ENCODE data around the gene ERC2. TPM values are rescaled to one million over a fixed set of nuclear protein-coding genes. Genes with fewer than 3 reads are reported as not detected.

ERC2 gene
- total RNA-seq, 1 donor from 2014 or later = 7.4 TPM

- peak overlapping the region; percentile 87 for H3K4me3 Mint-ChIP-seq (ENCODE audit: unreplicated experiment)
- H3K9me3 Mint-ChIP-seq (ENCODE audit: unreplicated experiment) = no peaks in the 10 kb centered on the region
- TF ChIP-seq EZH2 (IDR thresholded peaks at IDR 0.05; ENCODE audit: insufficient read depth, low read length) (no peak), CTCF (IDR thresholded peaks at IDR 0.05; ENCODE audit: insufficient read depth, low read depth, low read length) (no peak)
- H4K20me1 ChIP-seq (ENCODE audit: insufficient read depth, low read length) = peaks cover 7% of the 10 kb centered on the region
- peak overlapping the region; percentile 97 for H3K4me2 ChIP-seq (ENCODE audit: low read length)
- peak overlapping the region; percentile 60 for H3K27ac Mint-ChIP-seq (ENCODE audit: unreplicated experiment)
- peaks cover 13% of the 10 kb centered on the region for H3K36me3 Mint-ChIP-seq (ENCODE audit: low read depth, unreplicated experiment)
- H3K27ac ChIP-seq (ENCODE audit: low read depth, low read length) = peak overlapping the region; percentile 97
- DNase-seq (ENCODE audit: low read depth) (peak; percentile 73), FAIRE-seq (peak; percentile 17)
- H3K9ac ChIP-seq (ENCODE audit: low read length) = peak overlapping the region; percentile 99
- peaks cover 30% of the 10 kb centered on the region for H3K4me1 Mint-ChIP-seq (ENCODE audit: low read depth, unreplicated experiment)
- no peak overlapping the region for H2AFZ ChIP-seq (ENCODE audit: low read depth, low read length)
- H3K4me3 ChIP-seq (ENCODE audit: insufficient read depth, low read depth, low read length) = peak overlapping the region; percentile 95
- no peaks in the 10 kb centered on the region for H3K27me3 Mint-ChIP-seq (ENCODE audit: low read depth, unreplicated experiment)
- H3K79me2 ChIP-seq (ENCODE audit: insufficient read depth, low read length) = peaks cover 99% of the 10 kb centered on the region
- peaks cover 28% of the 10 kb centered on the region for H3K36me3 ChIP-seq (ENCODE audit: insufficient read depth, low read length)
- peaks cover 49% of the 10 kb centered on the region for H3K4me1 ChIP-seq (ENCODE audit: insufficient read depth, low read length)
- H3K27me3 ChIP-seq (ENCODE audit: insufficient read depth, low read length) = no peaks in the 10 kb centered on the region
- H3K9me3 ChIP-seq (ENCODE audit: insufficient read depth, low read depth, low read length) = no peaks in the 10 kb centered on the region
Observed at GRCh38 chr3:55480911-55481743, 987.1 kb downstream of the ERC2 start.

GRCh38 chr3:55477306-55478303 lies 990.7 kb downstream of the ERC2 start:
- H3K4me3 Mint-ChIP-seq (ENCODE audit: unreplicated experiment) = peak overlapping the region; percentile 51
- H3K4me1 ChIP-seq (ENCODE audit: insufficient read depth, low read length) = peaks cover 34% of the 10 kb centered on the region
- TF ChIP-seq CTCF (IDR thresholded peaks at IDR 0.05; ENCODE audit: insufficient read depth, low read depth, low read length) (no peak), EZH2 (IDR thresholded peaks at IDR 0.05; ENCODE audit: insufficient read depth, low read length) (no peak)
- H3K4me3 ChIP-seq (ENCODE audit: insufficient read depth, low read depth, low read length) = peak overlapping the region; percentile 95
- peak overlapping the region; percentile 99 for H3K9ac ChIP-seq (ENCODE audit: low read length)
- no peaks in the 10 kb centered on the region for H3K27me3 ChIP-seq (ENCODE audit: insufficient read depth, low read length)
- H3K36me3 Mint-ChIP-seq (ENCODE audit: low read depth, unreplicated experiment) = peaks cover 29% of the 10 kb centered on the region
- H3K79me2 ChIP-seq (ENCODE audit: insufficient read depth, low read length) = peaks cover 97% of the 10 kb centered on the region
- peaks cover 32% of the 10 kb centered on the region for H4K20me1 ChIP-seq (ENCODE audit: insufficient read depth, low read length)
- DNase-seq (ENCODE audit: low read depth) = peak; percentile 47
- no peak overlapping the region for H2AFZ ChIP-seq (ENCODE audit: low read depth, low read length)
- FAIRE-seq = peak; percentile 26
- no peaks in the 10 kb centered on the region for H3K9me3 Mint-ChIP-seq (ENCODE audit: unreplicated experiment)
- no peak overlapping the region for H3K27ac Mint-ChIP-seq (ENCODE audit: unreplicated experiment)
- H3K4me2 ChIP-seq (ENCODE audit: low read length) = peak overlapping the region; percentile 97
- peak overlapping the region; percentile 97 for H3K27ac ChIP-seq (ENCODE audit: low read depth, low read length)
- no peaks in the 10 kb centered on the region for H3K9me3 ChIP-seq (ENCODE audit: insufficient read depth, low read depth, low read length)
- H3K27me3 Mint-ChIP-seq (ENCODE audit: low read depth, unreplicated experiment) = peaks cover 10% of the 10 kb centered on the region
- H3K4me1 Mint-ChIP-seq (ENCODE audit: low read depth, unreplicated experiment) = peaks cover 32% of the 10 kb centered on the region
- peaks cover 47% of the 10 kb centered on the region for H3K36me3 ChIP-seq (ENCODE audit: insufficient read depth, low read length)

Measured in astrocyte (in vitro differentiated cells and primary cell).